NCI-H460 (cell line): ENCODE measurements around the gene GNG12. TPM values are rescaled to one million over a fixed set of nuclear protein-coding genes. Genes with fewer than 3 reads are reported as not detected.
A peak's percentile ranks its signal among the peaks of the same experiment; 100 is the strongest.

Experiments used
- DNase-seq: peaks from one replicate; pipeline ENCODE4 v3.0.0-alpha.2; 2016; ENCODE audit warnings: low read depth; ENCODE audit errors: extremely low read depth
- total RNA-seq: library from RNA; depleted of rRNA; stranded (reverse); fragments of >200 nt; shearing (Covaris generic); gene quantifications from 2 replicates; pipeline ENCODE4 v1.2.3, GENCODE V29; 2014

GNG12 gene
- total RNA-seq, 1 experiment from 2014 or later = 267 TPM

DNA sequence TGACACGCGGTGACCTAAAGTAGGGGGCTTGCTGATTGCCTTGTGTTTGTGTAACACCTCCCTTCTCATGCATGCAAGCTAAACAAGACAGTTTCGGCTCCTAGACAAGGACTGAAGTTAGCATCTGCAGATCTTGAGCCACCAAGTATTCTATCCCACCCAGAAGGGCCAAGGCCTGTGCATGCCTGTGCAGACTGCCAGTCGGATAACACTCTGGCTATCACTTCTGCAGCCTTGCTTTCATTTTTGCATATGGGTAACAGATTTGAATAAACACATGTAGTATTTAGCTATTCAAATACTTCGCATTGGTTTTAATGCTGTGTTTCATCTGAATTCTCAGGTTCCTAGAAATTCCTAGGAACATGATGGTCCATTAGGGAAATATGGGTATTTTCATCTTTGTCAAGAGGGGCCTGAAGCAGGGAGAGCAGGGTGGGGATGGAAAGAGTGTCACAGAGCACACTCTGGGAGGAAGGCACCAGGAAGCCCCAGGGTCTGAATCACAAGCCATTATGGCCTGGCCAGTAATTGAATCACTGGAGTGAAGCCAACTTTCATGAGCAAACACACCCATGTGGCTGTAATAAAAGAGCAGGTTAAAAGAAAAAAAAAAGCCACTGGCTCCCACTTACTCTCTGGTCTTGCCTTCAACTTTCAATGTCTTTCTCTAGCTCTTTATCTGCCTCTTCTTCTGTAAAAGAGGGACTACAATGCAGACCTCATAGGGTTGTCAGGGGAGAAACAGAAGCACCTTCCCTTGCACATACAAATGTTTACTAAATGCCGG is 120.0 kb downstream of the GNG12 start:
- DNase-seq = peak; percentile 47

DNA sequence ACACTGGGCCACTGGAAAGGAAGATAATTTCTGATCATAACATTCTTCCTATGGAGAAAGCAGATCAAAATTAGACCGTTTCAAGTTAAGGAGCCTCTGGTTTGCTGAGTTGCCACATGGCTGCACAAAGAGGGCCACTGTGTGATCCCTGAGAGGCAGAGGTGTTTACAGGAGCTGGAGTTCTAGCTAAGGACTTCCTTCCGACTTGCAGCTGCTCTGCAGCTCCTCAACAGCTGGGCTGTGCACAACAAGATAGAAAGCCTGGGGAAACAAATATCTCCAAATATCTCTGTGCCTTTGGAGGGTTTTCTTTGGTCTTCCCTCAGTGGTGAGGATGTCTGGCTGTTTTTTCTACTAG is 121.4 kb downstream of the GNG12 start:
- no peak for DNase-seq

GRCh38 chr1:67711158-67711854 is 122.0 kb downstream of the GNG12 start:
- DNase-seq = no peak

DNA sequence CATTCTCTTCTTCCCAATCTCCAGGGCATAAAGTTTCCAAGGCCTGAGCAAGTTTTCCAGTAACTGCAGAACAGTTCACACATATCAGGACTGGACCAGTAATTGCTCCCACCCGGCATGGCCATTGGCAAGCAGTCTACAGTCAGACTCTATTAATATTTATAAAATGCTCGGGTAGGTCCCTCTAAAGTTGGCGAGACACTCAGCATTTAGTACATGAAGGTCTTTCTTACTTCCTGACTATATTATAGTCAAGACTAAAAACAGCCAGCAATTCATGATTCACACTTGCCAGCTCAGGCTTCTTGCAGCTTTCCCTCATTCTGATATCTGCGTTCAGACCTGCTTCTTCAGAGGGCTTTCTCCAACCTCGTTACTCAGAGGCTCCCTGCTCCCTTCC is 122.8 kb downstream of the GNG12 start:
- DNase-seq = no peak

GRCh38 chr1:67708606-67709005 is 124.7 kb downstream of the GNG12 start:
- no peak for DNase-seq

GRCh38 chr1:67705735-67706453 is 127.4 kb downstream of the GNG12 start:
- no peak for DNase-seq

DNA sequence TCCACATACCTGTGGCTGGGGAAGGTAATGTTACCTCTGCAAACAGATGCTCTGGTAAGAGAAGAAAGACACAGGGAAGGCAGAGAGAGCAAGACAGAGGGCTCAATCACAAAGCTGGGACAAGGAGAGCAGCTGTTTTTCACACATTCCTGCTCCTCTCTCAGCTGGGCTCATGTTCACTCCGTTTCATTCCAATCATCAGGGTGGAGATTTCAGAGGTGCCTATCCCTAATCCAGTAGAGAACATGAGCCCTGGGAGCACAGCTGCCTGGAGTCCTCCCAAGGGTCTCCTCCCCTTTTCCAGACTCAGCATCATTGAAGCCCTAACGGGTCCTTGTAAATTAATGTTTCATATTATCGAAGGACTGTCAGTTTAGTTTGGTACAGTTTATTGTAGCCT is 128.9 kb downstream of the GNG12 start:
- no peak for DNase-seq

DNA sequence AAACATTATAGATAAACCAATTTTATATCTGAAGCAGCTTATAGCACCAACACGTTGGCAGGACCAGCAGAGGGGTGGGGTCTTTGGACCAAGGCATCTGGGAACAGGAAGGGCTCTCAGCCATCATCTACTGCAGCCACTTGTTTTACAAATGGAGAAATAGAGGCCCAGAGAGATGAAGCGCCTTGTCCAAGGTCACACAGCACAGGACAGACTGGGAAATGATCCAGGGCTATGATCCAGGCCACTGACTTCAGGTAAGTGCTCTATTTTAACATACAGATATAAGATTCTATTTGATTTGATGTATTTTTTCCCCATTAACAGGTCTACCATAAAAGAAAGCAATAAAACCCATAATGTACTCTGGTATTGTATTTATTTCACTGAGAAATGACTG is 131.4 kb downstream of the GNG12 start:
- DNase-seq = no peak

DNA sequence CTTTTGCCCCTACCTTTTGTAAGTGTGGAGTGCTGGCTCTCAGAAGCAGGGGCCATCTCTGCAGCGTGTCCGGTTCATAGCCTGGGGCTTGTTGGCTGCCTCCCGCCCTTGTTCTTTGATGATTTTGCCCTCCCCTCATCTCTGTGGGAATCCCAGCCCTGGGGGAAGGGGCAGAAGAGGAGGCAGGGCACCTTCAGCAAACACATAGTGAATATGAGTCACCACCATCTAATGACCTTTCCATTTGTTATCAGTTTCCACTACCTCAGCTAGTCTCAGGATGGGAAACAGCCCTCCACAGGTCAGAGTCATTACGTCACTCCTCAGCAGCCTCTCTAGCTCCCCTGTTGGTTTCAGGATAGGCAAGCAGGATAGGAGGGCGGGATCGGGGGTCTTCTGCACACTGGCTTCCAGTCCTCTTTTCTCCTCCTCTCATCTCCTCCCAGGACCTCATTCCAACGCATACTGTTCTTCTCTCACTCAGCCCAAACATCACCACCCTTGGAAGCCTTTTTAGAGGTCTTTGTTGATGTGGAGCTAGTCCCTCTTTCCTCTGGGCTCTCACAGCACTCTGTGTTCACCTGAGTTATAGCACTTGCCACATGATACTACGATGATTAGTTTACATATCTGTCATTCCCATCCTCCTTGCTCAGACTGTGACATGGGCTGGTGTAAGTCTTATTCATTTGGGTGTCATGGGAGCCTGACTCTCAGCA is 132.4 kb downstream of the GNG12 start:
- no peak for DNase-seq

- no peak for DNase-seq
These were observed 133.0 kb downstream of the GNG12 start for GRCh38 chr1:67700220-67700619.

GRCh38 chr1:67696708-67697107 is 136.6 kb downstream of the GNG12 start:
- DNase-seq = no peak

- no peak for DNase-seq
These were observed 137.3 kb downstream of the GNG12 start for GRCh38 chr1:67695963-67696362.

DNA sequence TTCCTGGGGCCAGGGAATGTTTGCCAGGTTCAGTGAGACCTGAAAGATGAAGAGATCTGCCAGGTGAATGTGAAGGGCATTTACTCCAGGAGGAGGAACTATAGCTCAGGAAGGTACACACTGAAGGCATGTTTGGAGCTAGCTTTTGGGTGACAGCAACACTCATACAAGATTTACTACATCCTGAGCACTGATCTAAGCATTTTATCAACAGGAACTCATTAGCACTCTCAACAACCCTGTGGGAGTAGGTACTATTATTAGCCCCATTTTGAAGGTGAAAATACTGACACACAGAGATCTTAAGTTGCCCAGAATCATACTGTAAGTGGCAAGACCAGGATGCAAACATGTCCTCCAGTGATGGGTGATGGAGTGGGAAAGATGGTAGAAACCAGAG is 141.6 kb downstream of the GNG12 start:
- no peak for DNase-seq

- no peak for DNase-seq
These were observed 142.9 kb downstream of the GNG12 start for GRCh38 chr1:67690411-67690810.

DNA sequence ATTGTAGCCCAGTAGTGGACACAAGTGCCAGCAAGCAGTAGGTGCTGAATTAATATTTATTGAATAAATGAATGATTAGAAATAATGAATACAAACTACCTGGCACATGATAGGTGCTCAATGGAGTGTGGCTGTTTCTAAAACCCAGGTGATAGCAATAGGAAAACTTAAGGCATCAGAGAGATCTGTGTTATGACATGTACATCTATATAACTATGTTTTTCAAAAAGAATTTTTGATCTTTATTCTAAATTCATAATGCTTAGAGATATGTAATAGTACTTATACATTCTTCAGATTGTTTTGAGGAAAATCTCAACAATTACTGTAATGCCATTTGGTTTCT is 143.3 kb downstream of the GNG12 start:
- DNase-seq = no peak

GRCh38 chr1:67689267-67690017 is 143.8 kb downstream of the GNG12 start:
- no peak for DNase-seq

DNA sequence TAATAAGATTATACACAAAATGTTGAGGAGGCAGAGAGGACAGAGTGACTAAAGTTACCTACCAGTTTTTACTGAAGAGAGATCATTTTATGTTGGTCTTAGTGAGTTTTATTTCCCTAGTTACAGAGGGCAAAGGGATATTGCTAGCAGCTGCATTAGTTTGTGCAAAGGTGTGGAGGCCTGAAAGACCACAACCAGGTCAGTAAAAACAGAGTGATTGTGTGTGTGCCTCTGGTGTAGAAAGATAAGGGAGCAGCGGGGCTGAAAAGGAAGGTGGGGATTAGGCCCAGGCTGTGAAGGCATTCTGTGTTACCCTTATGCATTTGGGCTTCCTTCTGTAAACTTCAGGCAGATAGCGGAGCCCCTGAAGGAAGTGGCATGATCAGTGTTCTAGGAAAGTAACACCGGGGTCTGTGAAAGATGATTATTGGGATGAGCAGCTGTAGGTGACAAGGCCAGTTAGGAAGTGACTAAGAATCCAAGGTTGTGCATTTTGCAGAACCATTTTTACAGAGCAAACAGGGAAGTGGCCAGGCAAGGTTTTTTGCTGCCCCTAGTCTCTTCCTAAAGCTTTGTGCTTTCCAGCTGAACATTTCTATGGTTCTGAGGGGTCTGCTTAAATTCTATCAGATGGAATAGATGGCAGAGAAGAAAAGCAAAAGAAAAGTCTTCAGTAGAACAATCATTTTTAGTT is 144.6 kb downstream of the GNG12 start:
- no peak for DNase-seq

- DNase-seq = peak; percentile 78
These were observed 145.6 kb downstream of the GNG12 start for GRCh38 chr1:67687649-67688048.

DNA sequence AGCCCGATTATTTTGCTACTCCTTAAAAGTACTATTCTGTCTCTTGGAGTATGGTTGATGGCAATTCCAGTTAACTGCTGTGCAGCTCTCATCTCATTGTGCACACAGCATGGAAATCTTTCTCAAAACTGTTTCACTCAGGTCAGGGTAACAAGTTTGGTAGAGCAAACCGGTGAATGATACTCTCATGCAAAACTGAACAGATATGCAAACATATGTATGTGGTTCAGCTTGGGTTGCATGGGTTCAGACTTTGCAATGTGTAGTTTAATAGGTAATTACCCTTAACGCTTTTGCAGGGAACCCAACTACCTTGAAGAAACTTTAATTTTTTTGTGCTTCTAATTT is 146.1 kb downstream of the GNG12 start:
- no peak for DNase-seq
